ENCODE results near the gene DOK6. TPM values are rescaled to one million over a fixed set of nuclear protein-coding genes. Genes with fewer than 3 reads are reported as not detected.

The DOK6 gene
- total and polyA plus RNA-seq, 2 of the 13 experiments (the other 11 are each of a cell fraction or from before 2014, with no cell fraction given): 17.0 to 17.2 TPM

- TF ChIP-seq, protein P1, sequence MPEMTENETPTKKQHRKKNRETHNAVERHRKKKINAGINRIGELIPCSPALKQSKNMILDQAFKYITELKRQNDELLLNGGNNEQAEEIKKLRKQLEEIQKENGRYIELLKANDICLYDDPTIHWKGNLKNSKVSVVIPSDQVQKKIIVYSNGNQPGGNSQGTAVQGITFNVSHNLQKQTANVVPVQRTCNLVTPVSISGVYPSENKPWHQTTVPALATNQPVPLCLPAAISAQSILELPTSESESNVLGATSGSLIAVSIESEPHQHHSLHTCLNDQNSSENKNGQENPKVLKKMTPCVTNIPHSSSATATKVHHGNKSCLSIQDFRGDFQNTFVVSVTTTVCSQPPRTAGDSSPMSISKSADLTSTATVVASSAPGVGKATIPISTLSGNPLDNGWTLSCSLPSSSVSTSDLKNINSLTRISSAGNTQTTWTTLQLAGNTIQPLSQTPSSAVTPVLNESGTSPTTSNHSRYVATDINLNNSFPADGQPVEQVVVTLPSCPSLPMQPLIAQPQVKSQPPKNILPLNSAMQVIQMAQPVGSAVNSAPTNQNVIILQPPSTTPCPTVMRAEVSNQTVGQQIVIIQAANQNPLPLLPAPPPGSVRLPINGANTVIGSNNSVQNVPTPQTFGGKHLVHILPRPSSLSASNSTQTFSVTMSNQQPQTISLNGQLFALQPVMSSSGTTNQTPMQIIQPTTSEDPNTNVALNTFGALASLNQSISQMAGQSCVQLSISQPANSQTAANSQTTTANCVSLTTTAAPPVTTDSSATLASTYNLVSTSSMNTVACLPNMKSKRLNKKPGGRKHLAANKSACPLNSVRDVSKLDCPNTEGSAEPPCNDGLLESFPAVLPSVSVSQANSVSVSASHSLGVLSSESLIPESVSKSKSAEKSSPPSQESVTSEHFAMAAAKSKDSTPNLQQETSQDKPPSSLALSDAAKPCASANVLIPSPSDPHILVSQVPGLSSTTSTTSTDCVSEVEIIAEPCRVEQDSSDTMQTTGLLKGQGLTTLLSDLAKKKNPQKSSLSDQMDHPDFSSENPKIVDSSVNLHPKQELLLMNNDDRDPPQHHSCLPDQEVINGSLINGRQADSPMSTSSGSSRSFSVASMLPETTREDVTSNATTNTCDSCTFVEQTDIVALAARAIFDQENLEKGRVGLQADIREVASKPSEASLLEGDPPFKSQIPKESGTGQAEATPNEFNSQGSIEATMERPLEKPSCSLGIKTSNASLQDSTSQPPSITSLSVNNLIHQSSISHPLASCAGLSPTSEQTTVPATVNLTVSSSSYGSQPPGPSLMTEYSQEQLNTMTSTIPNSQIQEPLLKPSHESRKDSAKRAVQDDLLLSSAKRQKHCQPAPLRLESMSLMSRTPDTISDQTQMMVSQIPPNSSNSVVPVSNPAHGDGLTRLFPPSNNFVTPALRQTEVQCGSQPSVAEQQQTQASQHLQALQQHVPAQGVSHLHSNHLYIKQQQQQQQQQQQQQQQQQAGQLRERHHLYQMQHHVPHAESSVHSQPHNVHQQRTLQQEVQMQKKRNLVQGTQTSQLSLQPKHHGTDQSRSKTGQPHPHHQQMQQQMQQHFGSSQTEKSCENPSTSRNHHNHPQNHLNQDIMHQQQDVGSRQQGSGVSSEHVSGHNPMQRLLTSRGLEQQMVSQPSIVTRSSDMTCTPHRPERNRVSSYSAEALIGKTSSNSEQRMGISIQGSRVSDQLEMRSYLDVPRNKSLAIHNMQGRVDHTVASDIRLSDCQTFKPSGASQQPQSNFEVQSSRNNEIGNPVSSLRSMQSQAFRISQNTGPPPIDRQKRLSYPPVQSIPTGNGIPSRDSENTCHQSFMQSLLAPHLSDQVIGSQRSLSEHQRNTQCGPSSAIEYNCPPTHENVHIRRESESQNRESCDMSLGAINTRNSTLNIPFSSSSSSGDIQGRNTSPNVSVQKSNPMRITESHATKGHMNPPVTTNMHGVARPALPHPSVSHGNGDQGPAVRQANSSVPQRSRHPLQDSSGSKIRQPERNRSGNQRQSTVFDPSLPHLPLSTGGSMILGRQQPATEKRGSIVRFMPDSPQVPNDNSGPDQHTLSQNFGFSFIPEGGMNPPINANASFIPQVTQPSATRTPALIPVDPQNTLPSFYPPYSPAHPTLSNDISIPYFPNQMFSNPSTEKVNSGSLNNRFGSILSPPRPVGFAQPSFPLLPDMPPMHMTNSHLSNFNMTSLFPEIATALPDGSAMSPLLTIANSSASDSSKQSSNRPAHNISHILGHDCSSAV (CRISPR knock-in tag; IDR thresholded peaks at IDR 0.05; ENCODE audit: borderline replicate concordance): no peak
- no peak for TF ChIP-seq ZNF232 (CRISPR knock-in tag; IDR thresholded peaks at IDR 0.05; ENCODE audit: borderline replicate concordance)
Measured at GRCh38 chr18:69586537-69586936, 185.8 kb downstream of the DOK6 start (continued).

DNA sequence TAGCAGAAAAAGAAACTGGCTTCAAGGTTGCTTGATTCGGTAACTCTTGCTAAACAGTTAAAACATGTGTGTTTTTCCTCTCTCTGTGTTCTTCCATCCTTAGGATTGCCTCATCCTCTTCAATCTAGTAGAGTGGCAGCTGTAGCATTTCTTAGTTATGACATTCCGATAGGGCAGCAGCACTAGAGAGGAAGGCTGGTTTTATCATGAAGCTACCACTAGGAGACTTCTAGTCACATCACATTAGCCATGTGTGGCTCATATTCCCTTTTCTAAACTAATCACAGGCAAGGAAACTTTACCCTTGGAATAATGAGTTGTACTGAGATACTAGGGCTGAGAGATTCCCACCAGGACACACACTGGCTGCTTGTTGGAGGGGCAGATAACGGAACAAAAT is 187.6 kb downstream of the DOK6 start:
- WGBS (ENCODE audit: low lambda C conversion rate): 61% methylated on average over 3 of the region's 3 CpGs
- CTCF ChIA-PET (ENCODE audit: low intra/inter-chr PET ratio, low total read pairs): no interaction called here
- peak; percentile 68 for ATAC-seq

More for the DNA sequence above, 187.6 kb downstream of the DOK6 start:
- no TSS peak for BruUV-seq (replicated peaks)
- POLR2A ChIA-PET: no interaction called here
- in situ Hi-C loops (cut with HindIII; ENCODE audit: extremely low pct_ligation_motif_present, low pct_unique_long_range_greater_than_20kb): no loop called here
- DNase-seq (ENCODE audit: low spot score) (peak; percentile 8), FAIRE-seq (no peak)
- H3K9me3 ChIP-seq (ENCODE audit: low read length): no peaks in the 10 kb centered on the region
- no peaks in the 10 kb centered on the region for H3K36me3 ChIP-seq (replicated peaks in 1 of 2; ENCODE audit: control insufficient read depth in 1 of 2, insufficient read depth in 2 of 2, low read length in 2 of 2)
- H3K27me3 ChIP-seq (ENCODE audit: control insufficient read depth in 1 of 2, insufficient read depth in 2 of 2, low read length in 2 of 2): no peaks in the 10 kb centered on the region
- no peak overlapping the region for H2AFZ ChIP-seq (ENCODE audit: low read length)
- H3K4me1 ChIP-seq (ENCODE audit: insufficient read depth, low read length): no peaks in the 10 kb centered on the region
- no peaks in the 10 kb centered on the region for H4K20me1 ChIP-seq (ENCODE audit: insufficient read depth, low read length)
- peak; percentile 29 for TF ChIP-seq STAG1 (CRISPR knock-in tag; IDR thresholded peaks at IDR 0.05)
- no peak for TF ChIP-seq ZNF598 (CRISPR knock-in tag; IDR thresholded peaks at IDR 0.05; ENCODE audit: borderline replicate concordance)
- intact Hi-C loops (cut with micrococcal nuclease; ENCODE audit: unreplicated experiment): no loop called here
- H3K9ac ChIP-seq (ENCODE audit: insufficient read depth, low read depth, low read length): no peak overlapping the region
- no peaks in the 10 kb centered on the region for H3K79me2 ChIP-seq (ENCODE audit: insufficient read depth, low read length)
- no peak overlapping the region for H3K27ac ChIP-seq (ENCODE audit: extremely low read length, insufficient read depth, low read length)
- H3K4me3 ChIP-seq (replicated peaks in 1 of 3; ENCODE audit: insufficient read depth in 1 of 3, low read depth in 2 of 3, low read length in 3 of 3): no peak overlapping the region
- H3K4me2 ChIP-seq (ENCODE audit: low read depth, low read length): no peak overlapping the region
